Thymus (tissue), 11 donors: Measurements from ENCODE around the gene NECAB2. TPM values are rescaled to one million over a fixed set of nuclear protein-coding genes. Genes with fewer than 3 reads are reported as not detected.

Experiments
- DNase-seq, 9 donors: peaks; one replicate each; pipeline ENCODE4 v3.0.0-alpha.2; 2013; ENCODE audit warnings: low spot score in 9 of 9, low read depth in 6 of 9, missing footprints in 1 of 9
- H3K27ac ChIP-seq, 2 donors: one replicate each; pipeline ENCODE4 v1.5.1; 2013; ENCODE audit warnings: control low read depth in 1 of 2, low read depth in 1 of 2, low read length in 1 of 2, mild to moderate bottlenecking in 1 of 2, moderate library complexity in 1 of 2
- H3K27me3 ChIP-seq, 2 donors: one replicate each; pipeline ENCODE4 v1.5.1; 2013; ENCODE audit warnings: low read length in 1 of 2; ENCODE audit not compliant: control insufficient read depth in 2 of 2, insufficient read depth in 1 of 2
- H3K36me3 ChIP-seq, 2 donors: one replicate each; pipeline ENCODE4 v1.5.1; 2013; ENCODE audit warnings: low read length in 1 of 2, mild to moderate bottlenecking in 1 of 2, moderate library complexity in 1 of 2; ENCODE audit not compliant: control insufficient read depth in 2 of 2, insufficient read depth in 2 of 2
- H3K4me1 ChIP-seq, 2 donors: one replicate each; pipeline ENCODE4 v1.5.1; 2013; ENCODE audit warnings: low read length in 2 of 2; ENCODE audit not compliant: control insufficient read depth in 2 of 2, insufficient read depth in 2 of 2
- H3K4me3 ChIP-seq, 2 donors: one replicate each; pipeline ENCODE4 v1.5.1; 2013; ENCODE audit warnings: low read length in 2 of 2, control low read depth in 1 of 2, mild to moderate bottlenecking in 1 of 2
- H3K9me3 ChIP-seq, 2 donors: one replicate each; pipeline ENCODE4 v1.5.1; 2013; ENCODE audit warnings: low read length in 1 of 2, mild to moderate bottlenecking in 1 of 2; ENCODE audit not compliant: control insufficient read depth in 2 of 2, insufficient read depth in 1 of 2
- WGBS: extraction: QIAGEN DNeasy Blood & Tissue Kit; methylation state at CpG from one replicate; pipeline ENCODE4 v1.1.7; 2013; 5-methylcytosine and 5-hydroxymethylcytosine counted together
- polyA plus RNA-seq: library from polyadenylated mRNA; stranded (reverse); fragments of 200-250 nt; gene quantifications from one replicate; pipeline ENCODE4 v1.2.3, GENCODE V29; 2013
- total RNA-seq: library from RNA; stranded (reverse); fragments of 120-200 nt; gene quantifications from one replicate; pipeline ENCODE4 v1.2.4, GENCODE V29; 2013
- donor health status: healthy.

Gene NECAB2
- total and polyA plus RNA-seq, 2 donors = 0.19 to 0.75 TPM

DNA sequence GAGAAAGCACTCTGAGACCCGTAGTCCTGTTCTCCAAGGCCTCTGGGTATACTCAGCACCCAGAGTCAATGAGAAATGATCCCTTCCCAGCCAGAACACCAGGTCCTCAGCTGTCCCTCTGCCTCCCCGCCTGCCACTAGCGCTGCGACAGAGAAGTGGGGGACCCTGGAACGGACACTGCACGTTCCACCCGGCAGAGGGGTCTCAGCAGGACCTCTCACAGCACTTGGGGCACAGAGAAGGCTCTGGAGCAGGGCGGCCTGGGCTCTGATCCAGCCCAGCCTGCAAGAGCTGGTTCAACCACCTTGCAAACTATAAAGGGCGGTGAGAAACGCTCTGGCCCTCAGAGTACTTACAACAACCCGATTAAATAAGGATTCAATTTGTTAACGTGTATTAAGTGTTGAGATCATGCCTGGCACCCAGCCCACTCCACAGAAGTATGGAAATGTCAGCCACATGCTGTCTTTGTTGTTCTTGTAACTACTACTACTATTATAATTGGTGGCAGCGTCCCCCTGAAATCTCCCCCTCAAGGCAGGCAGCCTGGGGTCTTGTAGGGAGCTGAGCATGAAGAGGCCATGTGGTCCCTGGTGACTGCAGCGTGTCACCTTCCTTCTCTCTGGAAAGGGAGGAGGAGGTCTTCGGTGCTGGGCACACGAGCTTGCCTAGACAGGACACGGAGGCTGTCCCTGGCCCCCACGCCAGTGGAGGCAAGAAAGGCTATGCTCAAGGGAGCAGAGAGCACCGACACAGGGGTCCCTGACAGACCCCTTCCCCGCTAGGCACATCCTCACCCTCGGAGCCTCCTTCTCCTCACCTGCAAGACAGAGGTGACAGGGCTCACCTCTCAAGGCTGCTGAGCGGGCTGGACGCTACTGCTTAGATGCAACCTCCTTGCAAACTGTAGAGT, 12.6 kb upstream of the NECAB2 start:
- H3K4me3 ChIP-seq = no peak overlapping the region
- peaks cover 0 to 27% of the 10 kb centered on the region in 2 donors for H3K27me3 ChIP-seq
- H3K4me1 ChIP-seq = peaks cover 9 to 22% of the 10 kb centered on the region in 2 donors
- H3K9me3 ChIP-seq = no peaks in the 10 kb centered on the region
- 87% methylated on average over 23 of the region's 23 CpGs for WGBS
- no peak for DNase-seq
- no peak overlapping the region for H3K27ac ChIP-seq
- H3K36me3 ChIP-seq = no peaks in the 10 kb centered on the region

DNA sequence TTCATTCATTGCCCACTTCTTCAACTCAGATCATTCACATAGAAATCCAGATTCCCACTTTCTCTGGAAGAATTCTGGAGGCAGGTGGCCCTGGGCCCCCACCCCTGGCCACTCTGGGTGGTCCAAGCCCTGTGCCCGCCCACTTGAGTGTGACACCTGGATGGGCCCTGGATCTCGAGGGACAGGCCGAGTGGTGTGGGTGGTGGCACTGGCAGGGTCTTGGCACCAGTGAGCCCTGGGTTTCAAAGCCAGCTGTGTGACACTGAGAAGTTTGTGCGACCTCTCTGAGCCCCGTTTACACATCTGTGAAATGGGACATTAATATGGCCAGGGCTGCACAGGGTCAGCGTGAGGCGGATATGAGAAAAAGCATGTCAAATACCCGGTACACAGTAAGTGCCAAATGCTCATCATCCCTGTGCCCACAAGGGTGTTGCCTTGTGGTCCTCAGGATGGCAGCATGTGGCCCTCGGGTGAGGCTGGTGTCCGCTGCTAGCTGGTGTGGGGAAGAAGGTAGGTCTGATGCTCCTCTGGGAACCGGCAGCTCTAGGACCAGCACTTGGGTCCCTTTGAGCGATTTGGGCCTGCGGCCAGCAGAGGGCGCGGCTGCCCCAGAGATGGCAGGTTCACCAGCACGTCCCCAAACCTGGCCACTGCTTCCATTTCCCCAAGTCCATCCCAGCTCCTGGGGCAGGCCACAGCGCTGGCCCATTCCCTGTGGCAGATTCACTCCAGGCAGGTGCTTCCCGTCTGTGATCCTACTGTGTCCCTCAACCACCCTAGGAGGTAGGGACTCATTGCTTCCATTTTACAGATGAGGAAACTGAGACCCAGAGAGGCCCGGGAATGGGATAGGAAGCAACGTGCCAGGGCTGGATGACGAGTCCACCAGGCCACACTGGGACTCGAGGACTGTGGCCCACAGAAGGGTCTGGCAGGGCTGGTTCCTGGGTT, 11.4 kb upstream of the NECAB2 start:
- 51% methylated on average over 22 of the region's 22 CpGs for WGBS
- Histone ChIP-seq H3K4me3 (no peak overlapping the region), H3K27ac (no peak overlapping the region), H3K9me3 (no peaks in the 10 kb centered on the region), H3K27me3 (peaks cover 0 to 27% of the 10 kb centered on the region in 2 donors), H3K4me1 (peaks cover 9 to 22% of the 10 kb centered on the region in 2 donors), H3K36me3 (no peaks in the 10 kb centered on the region)
- peak; percentile 28 to 74 (median 50) for DNase-seq

GRCh38 chr16:83957296-83957855, 10.7 kb upstream of the NECAB2 start:
- no peak overlapping the region for H3K27ac ChIP-seq
- H3K4me3 ChIP-seq = no peak overlapping the region
- 93% methylated on average over 14 of the region's 14 CpGs for WGBS
- peaks cover 9 to 22% of the 10 kb centered on the region in 2 donors for H3K4me1 ChIP-seq
- no peaks in the 10 kb centered on the region for H3K9me3 ChIP-seq
- H3K27me3 ChIP-seq = peaks cover 0 to 27% of the 10 kb centered on the region in 2 donors
- DNase-seq = no peak
- H3K36me3 ChIP-seq = no peaks in the 10 kb centered on the region

- H3K4me3 ChIP-seq = no peak overlapping the region
- peaks cover 0 to 18% of the 10 kb centered on the region in 2 donors for H3K27me3 ChIP-seq
- DNase-seq = no peak
- peaks cover 9 to 14% of the 10 kb centered on the region in 2 donors for H3K4me1 ChIP-seq
- no peaks in the 10 kb centered on the region for H3K9me3 ChIP-seq
- 90% methylated on average over 21 of the region's 21 CpGs for WGBS
- no peaks in the 10 kb centered on the region for H3K36me3 ChIP-seq
- H3K27ac ChIP-seq = no peak overlapping the region
These were observed 9.8 kb upstream of the NECAB2 start for GRCh38 chr16:83958137-83958845.

DNA sequence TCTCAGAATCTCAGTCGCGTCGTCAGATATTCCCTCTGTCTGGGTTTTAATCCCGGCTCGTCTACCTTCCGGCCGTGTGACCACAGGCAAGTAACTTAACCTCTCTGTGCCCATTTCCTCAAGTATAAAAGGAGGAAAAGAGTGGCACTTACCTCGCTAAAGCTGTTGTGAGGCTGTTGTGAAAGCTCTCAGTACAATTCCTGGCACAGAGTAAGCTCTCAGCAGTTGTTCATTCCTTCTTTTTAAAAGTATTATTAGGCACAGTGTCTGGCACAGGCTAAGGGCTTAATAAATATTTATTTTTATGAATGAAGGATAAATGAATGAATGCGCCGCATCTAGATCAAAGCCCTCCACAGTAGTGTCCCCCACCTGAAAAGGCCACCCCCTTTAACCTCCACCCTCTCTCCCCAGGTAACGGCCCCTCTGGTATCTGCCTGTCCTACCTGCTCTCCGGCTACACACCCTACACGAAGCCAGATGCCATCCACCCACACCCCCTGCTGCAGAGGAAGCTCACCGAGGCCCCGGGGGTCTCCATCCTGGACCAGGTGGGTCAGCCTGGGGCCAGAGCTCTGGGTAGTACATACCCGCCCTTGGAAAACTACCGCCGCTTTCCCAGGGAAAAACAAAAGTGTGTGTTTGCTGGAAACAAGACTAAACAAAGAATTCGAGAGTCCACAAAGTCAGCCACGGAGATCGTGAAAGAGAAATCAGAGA, 9.0 kb upstream of the NECAB2 start:
- 90% methylated on average over 21 of the region's 21 CpGs for WGBS
- peaks cover 5 to 7% of the 10 kb centered on the region in 2 donors for H3K4me1 ChIP-seq
- H3K4me3 ChIP-seq = no peak overlapping the region
- no peak for DNase-seq
- H3K27ac ChIP-seq = no peak overlapping the region
- no peaks in the 10 kb centered on the region for H3K9me3 ChIP-seq
- no peaks in the 10 kb centered on the region for H3K36me3 ChIP-seq
- peaks cover 0 to 11% of the 10 kb centered on the region in 2 donors for H3K27me3 ChIP-seq

DNA sequence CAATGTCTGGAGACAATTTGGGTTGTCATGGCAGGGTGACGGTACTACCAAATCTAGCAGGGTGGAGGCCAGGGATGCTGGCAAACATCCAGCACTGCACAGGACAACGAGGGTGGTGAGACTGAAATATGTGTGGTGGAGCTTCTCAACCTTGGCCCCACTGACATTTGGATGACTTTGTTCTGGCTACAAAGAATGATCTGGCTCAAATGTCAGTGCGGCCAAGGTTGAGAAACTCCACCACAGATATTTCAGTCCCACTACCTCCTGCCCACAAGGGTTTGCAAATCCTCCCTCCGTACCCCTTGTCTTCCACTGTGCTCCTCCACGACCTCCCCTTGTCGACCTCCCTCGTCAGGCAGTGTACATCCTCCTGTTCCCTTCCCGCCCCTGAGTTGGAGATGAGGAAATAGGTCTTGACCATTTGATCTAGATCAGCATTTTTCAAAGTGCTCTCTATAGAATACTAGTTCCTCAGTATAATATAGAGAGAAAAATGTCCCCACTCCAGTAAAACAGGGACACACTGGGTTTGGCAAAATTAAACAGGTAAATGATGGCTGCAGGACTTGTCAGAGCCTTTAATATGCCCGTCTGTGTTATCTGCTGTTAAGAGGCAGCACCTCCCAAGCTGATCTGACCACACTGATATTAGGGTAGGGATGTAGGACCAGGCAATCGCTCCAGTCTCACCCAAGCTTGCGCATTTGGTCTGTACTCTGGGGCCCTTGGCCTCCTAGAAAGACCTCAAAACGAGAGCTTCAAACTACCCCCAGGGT, 8.2 kb upstream of the NECAB2 start:
- no peaks in the 10 kb centered on the region for H3K9me3 ChIP-seq
- no peak for DNase-seq
- peaks cover 0 to under 1% of the 10 kb centered on the region in 2 donors for H3K4me1 ChIP-seq
- no peaks in the 10 kb centered on the region for H3K36me3 ChIP-seq
- peaks cover 0 to 11% of the 10 kb centered on the region in 2 donors for H3K27me3 ChIP-seq
- H3K4me3 ChIP-seq = no peak overlapping the region
- no peak overlapping the region for H3K27ac ChIP-seq
- 95% methylated on average over 12 of the region's 12 CpGs for WGBS

DNA sequence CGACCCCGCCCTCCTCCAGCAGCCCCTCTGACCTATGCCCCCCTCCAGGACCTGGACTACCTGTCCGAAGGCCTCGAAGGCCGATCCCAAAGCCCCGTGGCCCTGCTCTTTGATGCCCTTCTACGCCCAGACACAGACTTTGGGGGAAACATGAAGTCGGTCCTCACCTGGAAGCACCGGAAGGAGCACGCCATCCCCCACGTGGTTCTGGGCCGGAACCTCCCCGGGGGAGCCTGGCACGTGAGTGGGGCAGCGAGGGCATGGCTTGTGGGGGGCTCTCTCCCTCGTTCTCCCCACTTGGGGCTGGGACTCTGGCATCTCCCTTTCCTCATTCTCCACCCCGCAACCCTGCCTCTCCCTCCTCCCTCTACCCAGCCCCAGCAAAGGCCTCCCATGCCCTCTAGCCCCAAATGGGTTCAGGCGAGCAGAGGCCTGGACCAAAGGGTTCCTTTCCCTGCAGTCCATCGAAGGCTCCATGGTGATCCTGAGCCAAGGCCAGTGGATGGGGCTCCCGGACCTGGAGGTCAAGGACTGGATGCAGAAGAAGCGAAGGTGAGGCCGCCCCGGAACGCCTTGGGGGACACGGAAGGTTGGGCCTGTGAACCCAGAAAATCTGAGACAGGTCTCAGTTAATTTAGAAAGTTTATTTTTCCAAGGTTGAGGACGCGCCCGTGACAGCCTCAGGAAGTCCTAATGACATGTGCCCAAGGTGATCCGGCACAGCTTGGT, 7.4 kb upstream of the NECAB2 start:
- H3K27me3 ChIP-seq = peaks cover 0 to 6% of the 10 kb centered on the region in 2 donors
- no peaks in the 10 kb centered on the region for H3K36me3 ChIP-seq
- no peaks in the 10 kb centered on the region for H3K9me3 ChIP-seq
- H3K4me1 ChIP-seq = no peaks in the 10 kb centered on the region
- DNase-seq = no peak
- no peak overlapping the region for H3K27ac ChIP-seq
- 97% methylated on average over 29 of the region's 29 CpGs for WGBS
- H3K4me3 ChIP-seq = no peak overlapping the region
